Transverse colon (tissue), 4 donors: ENCODE results near the gene GPATCH3.

ENCODE experiments used
- CTCF ChIP-seq, 5 experiments: fragments of 200-600 bp in 3 of 5; fragments of 450-650 bp in 2 of 5; sonication (generic) in 3 of 5; IDR thresholded peaks; 1 replicate in 2 of 5; 2 replicates in 3 of 5; pipeline ENCODE4 v1.5.1; 2016 to 2017; ENCODE audit warnings: antibody characterized with exemption in 5 of 5, inconsistent platforms in 3 of 5, mild to moderate bottlenecking in 2 of 5, moderate library complexity in 1 of 5
- EP300 ChIP-seq: sonication (generic); formaldehyde crosslinking; IDR thresholded peaks from one replicate; pipeline ENCODE4 v1.6.1; 2017; ENCODE audit warnings: antibody characterized with exemption, low read depth
- POLR2A ChIP-seq: fragments of 450-650 bp; IDR thresholded peaks from one replicate; pipeline ENCODE4 v1.6.1; 2016; ENCODE audit warnings: antibody characterized with exemption, mild to moderate bottlenecking, moderate library complexity
- POLR2AphosphoS5 ChIP-seq, 3 donors: sonication (generic); formaldehyde crosslinking; IDR thresholded peaks; one replicate each; pipeline ENCODE4 v1.6.1; 2016; ENCODE audit warnings: antibody characterized with exemption in 3 of 3

GRCh38 chr1:26887125-26887524 lies 13.1 kb downstream of the GPATCH3 start:
- TF ChIP-seq CTCF (IDR thresholded peaks at IDR 0.05) (peak; percentile 0 to 45 (median 36)), POLR2A (no peak), POLR2AphosphoS5 (IDR thresholded peaks at IDR 0.05) (no peak), EP300 (no peak)
